ENCODE results near the gene LHFPL3. TPM values are rescaled to one million over a fixed set of nuclear protein-coding genes. Genes with fewer than 3 reads are reported as not detected.

Gene LHFPL3
- polyA plus RNA-seq, 1 of the 3 experiments (the other 2 are of a cell fraction) = not detected

DNA sequence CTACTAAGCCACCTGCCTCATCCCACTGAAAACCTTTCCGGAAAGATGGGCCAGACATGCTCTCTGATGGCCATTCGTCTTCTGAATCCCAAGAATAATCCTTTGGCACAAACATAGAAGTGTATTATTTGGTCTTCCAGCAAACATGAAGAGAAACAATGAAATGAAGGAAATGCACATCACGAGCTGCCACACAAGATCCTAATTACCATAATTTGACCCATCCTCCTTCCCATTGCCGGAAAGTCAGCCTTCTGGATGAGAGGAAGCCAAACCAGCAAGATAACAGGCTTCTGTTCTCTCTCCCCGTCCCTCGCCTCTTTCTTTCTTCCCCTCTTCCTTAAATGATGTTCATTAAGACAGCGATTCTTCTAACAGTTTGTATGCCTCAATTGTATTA, 466.7 kb downstream of the LHFPL3 start:
- CTCF ChIA-PET = interaction anchor here (1.7 kb wide), 1 partner anchor 53 kb away, joined by 7 read pairs; no protein-coding TSS in a partner anchor
- Histone ChIP-seq H3K9me3 (no peaks in the 10 kb centered on the region), H3K4me2 (no peak overlapping the region), H3K9me2 (no peaks in the 10 kb centered on the region), H3K27me3 (ENCODE audit: insufficient read depth) (peaks cover 7% of the 10 kb centered on the region; the same call in 1 of the 2 replicates), H3F3A (replicated peaks; ENCODE audit: insufficient read depth) (no peaks in the 10 kb centered on the region), H4K20me1 (ENCODE audit: insufficient read depth) (no peaks in the 10 kb centered on the region), H3K9ac (no peak overlapping the region), H3K27ac (ENCODE audit: low read depth in 2 of 2, low read length in 1 of 2) (no peak overlapping the region), H3K4me3 (ENCODE audit: low read depth in 2 of 2, low read length in 1 of 2) (no peak overlapping the region), H3K36me3 (replicated peaks in 1 of 2; ENCODE audit: control insufficient read depth in 1 of 2, insufficient read depth in 2 of 2, low read length in 1 of 2) (no peaks in the 10 kb centered on the region), H2AFZ (ENCODE audit: low read depth) (peak overlapping the region; percentile 57; the same call in 1 of the 2 replicates), H3K79me2 (ENCODE audit: insufficient read depth) (no peaks in the 10 kb centered on the region), H3K4me1 (ENCODE audit: control insufficient read depth in 1 of 2, insufficient read depth in 2 of 2, low read depth in 1 of 2, low read length in 1 of 2) (no peaks in the 10 kb centered on the region)
- TF ChIP-seq ELF1 (IDR thresholded peaks at IDR 0.05) (no peak), EZH2phosphoT487 (IDR thresholded peaks at IDR 0.05; ENCODE audit: borderline replicate concordance, low read depth) (no peak), RCOR1 (IDR thresholded peaks at IDR 0.05; ENCODE audit: low read length) (no peak), TCF12 (IDR thresholded peaks at IDR 0.05) (no peak), FOXM1 (IDR thresholded peaks at IDR 0.05; ENCODE audit: low read depth) (no peak)
- no peak for DNase-seq
- POLR2A ChIA-PET = no interaction called here
- 6% methylated on average over 7 of the region's 7 CpGs for WGBS (ENCODE audit: low lambda C conversion rate)

DNA sequence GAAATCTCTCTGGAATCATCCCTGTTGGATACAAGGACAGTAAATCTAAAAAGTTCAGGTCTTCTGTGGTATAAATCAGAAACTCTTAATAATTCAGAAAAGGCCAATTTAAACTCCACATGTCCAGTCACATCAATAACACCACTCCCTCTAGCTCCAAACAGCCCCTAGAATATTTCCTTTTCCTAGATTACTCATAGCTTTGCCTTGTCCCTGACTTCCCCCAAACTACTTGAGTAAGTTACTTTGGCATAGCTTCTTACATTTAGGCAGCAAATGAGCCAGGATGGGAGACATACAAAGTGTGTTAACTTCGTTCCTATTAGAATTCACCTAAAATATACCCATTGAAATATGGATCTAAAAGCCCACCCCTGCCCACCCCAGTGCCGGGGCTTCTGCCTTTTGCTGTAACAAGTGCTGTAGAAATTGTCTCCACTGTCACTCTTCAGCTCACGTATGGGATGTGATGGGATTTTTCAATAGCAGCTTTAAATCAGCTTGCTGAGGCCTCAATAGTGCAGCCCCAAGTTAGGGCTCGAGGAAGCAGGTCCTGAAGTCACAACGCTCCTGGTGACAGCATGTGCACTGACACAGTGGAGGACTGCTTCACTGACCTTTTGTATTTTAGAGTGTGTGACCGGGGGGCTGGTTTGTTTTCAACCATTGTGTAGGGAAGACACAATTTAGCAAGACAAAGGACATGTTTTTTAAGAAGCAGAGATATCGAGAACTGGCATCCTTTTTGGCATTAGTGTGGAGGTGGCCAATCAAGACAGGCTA, 467.4 kb downstream of the LHFPL3 start:
- H3K79me2 ChIP-seq (ENCODE audit: insufficient read depth) = no peaks in the 10 kb centered on the region
- peaks cover 12% of the 10 kb centered on the region; the same call in 1 of the 2 replicates for H3K27me3 ChIP-seq (ENCODE audit: insufficient read depth)
- 17% methylated on average over 7 of the region's 7 CpGs for WGBS (ENCODE audit: low lambda C conversion rate)
- H3K36me3 ChIP-seq (replicated peaks in 1 of 2; ENCODE audit: control insufficient read depth in 1 of 2, insufficient read depth in 2 of 2, low read length in 1 of 2) = no peaks in the 10 kb centered on the region
- H3K9me3 ChIP-seq = no peaks in the 10 kb centered on the region
- DNase-seq = no peak
- TF ChIP-seq, protein P1, sequence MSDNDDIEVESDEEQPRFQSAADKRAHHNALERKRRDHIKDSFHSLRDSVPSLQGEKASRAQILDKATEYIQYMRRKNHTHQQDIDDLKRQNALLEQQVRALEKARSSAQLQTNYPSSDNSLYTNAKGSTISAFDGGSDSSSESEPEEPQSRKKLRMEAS (IDR thresholded peaks at IDR 0.05; ENCODE audit: low read depth) = no peak
- TF ChIP-seq YY1 (IDR thresholded peaks at IDR 0.05; ENCODE audit: low read depth) (no peak), EP300 (IDR thresholded peaks at IDR 0.05; ENCODE audit: borderline replicate concordance in 1 of 2, low read depth in 1 of 2, low read length in 1 of 2) (no peak), JUND (IDR thresholded peaks at IDR 0.05) (no peak), ELF1 (IDR thresholded peaks at IDR 0.05) (no peak), TCF12 (IDR thresholded peaks at IDR 0.05) (no peak), USF1 (IDR thresholded peaks at IDR 0.05; ENCODE audit: borderline replicate concordance, low read depth) (no peak), TEAD4 (IDR thresholded peaks at IDR 0.05; ENCODE audit: borderline replicate concordance, insufficient read depth) (no peak), POLR2AphosphoS5 (IDR thresholded peaks at IDR 0.05; ENCODE audit: low read depth, low read length) (no peak), USF2 (IDR thresholded peaks at IDR 0.05; ENCODE audit: borderline replicate concordance, low read depth, low read length) (no peak), EZH2phosphoT487 (IDR thresholded peaks at IDR 0.05; ENCODE audit: borderline replicate concordance, low read depth) (no peak)
- TF ChIP-seq, protein P2, sequence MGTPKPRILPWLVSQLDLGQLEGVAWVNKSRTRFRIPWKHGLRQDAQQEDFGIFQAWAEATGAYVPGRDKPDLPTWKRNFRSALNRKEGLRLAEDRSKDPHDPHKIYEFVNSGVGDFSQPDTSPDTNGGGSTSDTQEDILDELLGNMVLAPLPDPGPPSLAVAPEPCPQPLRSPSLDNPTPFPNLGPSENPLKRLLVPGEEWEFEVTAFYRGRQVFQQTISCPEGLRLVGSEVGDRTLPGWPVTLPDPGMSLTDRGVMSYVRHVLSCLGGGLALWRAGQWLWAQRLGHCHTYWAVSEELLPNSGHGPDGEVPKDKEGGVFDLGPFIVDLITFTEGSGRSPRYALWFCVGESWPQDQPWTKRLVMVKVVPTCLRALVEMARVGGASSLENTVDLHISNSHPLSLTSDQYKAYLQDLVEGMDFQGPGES (IDR thresholded peaks at IDR 0.05; ENCODE audit: low read depth, low read length) = no peak
- H3K9me2 ChIP-seq = no peaks in the 10 kb centered on the region
- H3K27ac ChIP-seq (ENCODE audit: low read depth in 2 of 2, low read length in 1 of 2) = no peak overlapping the region
- CTCF ChIA-PET = interaction anchor here (1.7 kb wide), 1 partner anchor 53 kb away, joined by 7 read pairs; no protein-coding TSS in a partner anchor
- POLR2A ChIA-PET = no interaction called here
- no peaks in the 10 kb centered on the region for H3F3A ChIP-seq (replicated peaks; ENCODE audit: insufficient read depth)
- H3K4me3 ChIP-seq (ENCODE audit: low read depth in 2 of 2, low read length in 1 of 2) = no peak overlapping the region
- peak overlapping the region; percentile 57; the same call in 1 of the 2 replicates for H2AFZ ChIP-seq (ENCODE audit: low read depth)
- H3K4me2 ChIP-seq = no peak overlapping the region
- H4K20me1 ChIP-seq (ENCODE audit: insufficient read depth) = no peaks in the 10 kb centered on the region
- H3K4me1 ChIP-seq (ENCODE audit: control insufficient read depth in 1 of 2, insufficient read depth in 2 of 2, low read depth in 1 of 2, low read length in 1 of 2) = no peaks in the 10 kb centered on the region
- H3K9ac ChIP-seq = no peak overlapping the region

Measured in SK-N-SH (cell line).